EL (cell line): ENCODE data around the gene TFB2M.
A peak's percentile ranks its signal among the peaks of the same experiment; 100 is the strongest.
"Not testable (repeated sequence)": the region's sequence is repeated elsewhere in the genome, so short reads cannot be mapped to it uniquely, and the experiment has no call there.

Experiments
- DNase-seq: peaks from one replicate; pipeline ENCODE4 v3.0.0-alpha.2; 2016

Gene TFB2M

DNA sequence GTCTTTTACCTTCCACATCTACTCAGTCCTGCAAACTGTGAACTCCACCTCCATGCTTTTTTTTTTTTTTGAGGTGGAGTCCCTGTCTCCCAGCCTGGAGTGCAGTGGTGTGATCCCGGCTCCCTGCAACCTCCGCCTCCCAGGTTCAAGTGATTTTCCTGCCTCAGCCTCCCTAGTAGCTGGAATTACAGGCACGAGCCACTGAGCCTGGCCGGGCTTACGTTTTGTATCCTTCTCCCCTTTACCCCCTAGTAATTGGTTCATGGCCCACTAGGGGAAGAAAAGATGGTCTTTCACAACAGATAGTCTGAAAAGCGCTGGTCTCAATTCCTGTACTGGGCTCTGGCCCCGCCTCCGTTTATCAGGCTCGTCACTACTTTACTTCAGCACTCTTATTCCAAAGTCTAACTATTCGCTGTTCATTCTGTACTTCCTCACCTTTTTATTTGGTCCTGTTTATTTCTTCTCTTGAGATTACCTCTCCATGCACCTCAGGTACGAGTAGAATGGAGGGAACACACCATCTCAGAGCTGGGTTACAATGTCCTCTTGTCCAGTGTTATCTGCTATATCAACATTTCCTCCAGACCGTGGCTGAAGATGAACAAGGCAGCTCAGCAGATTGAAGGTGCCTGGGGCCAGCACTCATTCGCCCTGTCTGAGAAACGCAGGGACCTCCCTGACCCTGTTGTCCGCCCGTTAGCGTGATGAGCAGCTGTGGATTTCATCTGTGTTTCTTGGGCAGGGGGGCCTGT is 16.4 kb upstream of the TFB2M start:
- no peak for DNase-seq

DNA sequence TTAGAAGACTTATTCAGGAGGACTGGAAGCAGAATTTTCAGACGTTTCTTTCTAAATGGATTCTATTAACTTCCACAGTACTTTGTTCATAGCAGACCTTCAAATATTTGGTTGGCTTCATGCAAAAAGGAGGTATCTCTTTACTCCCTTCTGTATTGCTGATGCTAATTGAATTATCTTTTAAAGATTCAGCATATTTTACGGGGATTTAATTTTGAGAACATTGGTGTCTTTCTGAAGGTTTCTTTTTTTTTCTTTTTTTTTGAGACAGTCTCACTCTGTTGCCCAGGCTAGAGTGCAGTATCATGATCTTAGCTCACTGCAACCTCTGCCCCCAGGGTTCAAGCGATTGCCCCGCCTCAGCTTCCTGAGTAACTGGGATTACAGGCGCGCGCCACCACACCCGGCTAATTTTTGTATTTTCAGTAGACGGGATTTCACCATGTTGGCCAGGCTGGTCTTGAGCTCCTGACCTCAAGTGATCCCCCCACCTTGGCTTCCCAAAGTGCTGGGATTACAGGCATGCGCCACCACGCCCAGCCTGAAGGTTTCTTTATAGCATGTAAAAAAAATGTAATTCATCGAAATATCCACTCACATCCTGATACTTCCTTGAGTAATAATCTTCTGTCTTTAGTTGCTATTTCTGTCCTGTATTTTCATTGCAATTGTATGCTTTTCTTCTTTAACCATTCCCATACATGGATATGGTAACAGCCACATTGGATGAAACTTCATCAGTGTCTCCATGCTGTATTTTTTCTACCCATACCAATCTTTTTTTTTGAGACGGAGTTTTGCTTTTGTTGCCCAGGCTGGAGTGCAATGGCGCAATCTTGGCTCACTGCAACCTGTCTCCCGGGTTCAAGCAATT is 14.7 kb upstream of the TFB2M start:
- no peak for DNase-seq

DNA sequence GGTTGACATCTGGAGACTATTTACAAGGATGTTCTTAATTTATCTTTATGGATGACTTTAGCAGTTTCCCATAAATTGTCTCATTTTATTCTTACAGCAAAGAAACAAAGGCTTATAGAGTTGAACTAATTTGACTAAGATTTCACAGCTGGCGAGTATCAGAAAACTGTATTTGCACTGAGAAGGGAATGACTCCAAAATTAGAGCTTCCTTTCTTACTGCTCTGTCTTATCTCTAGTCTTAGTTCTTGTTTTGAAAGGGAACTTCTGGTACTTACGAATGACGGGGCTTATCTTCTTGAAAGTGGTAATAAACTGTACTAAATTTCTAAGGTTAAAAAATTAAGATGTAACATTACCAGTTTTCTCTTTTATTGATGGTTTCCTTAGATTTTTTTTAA is 13.8 kb upstream of the TFB2M start:
- no peak for DNase-seq

DNA sequence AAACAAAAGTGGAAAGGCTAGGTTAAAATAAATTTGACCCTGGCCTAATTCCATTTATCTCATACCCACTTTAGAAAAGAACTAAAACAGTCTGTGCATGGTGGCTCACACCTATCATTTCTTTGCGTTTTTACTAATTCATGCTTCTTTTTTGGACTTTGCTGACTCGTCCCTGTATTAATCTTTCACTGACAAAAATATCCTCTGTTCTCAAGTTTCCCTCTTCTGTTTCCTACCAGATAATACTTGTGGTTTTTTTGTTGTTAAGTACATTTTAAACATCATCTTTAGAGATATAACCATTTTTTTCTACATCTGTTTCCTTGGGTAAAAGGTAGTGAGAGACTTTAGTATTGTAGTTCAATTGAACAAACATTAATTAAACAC is 11.7 kb upstream of the TFB2M start:
- DNase-seq = no peak

DNA sequence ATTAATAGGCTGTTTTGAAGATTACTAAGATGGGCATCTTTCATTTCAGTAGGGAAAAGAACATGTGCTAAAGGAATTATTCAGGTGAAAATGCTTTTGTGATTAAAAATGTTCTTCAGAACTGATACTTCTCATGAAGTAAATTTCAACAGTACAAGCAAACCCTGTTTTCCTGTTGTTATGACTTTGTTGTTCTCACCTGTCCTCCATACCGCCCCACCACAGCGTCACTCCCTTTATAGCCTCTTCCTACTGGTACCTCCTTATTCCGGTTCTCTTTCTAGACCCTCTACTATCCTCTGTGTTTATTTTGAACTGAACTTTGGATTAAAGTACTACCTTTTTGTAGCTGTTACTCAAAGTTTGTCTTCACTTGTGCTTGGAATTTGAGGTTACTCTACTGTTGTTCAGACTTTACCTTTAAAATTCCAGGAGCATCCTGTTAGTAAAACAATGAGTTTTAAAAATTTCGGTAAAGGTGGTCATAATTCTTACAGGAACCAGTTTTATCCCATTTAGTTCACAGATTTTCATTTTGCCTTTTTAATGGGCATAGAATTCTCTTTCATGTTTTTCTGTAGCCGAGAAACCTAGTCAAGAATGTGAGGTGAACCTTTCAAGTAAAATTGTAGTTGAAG is 11.1 kb upstream of the TFB2M start:
- DNase-seq = no peak

DNA sequence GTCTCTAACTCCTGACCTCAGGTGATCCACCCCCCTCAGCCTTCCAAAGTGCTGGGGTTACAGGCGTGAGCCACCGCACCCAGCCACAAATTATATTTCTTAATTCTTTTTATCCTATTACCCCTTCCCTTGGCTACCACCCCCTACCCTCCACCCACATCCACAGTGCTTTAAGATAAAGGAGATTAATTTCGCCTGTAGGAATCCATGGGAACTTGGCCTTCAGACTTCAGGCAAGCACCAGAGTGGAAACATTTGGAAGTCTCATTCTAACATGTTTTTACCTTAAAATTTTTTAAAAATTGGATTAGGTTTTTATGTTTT is 10.6 kb upstream of the TFB2M start:
- DNase-seq = no peak

DNA sequence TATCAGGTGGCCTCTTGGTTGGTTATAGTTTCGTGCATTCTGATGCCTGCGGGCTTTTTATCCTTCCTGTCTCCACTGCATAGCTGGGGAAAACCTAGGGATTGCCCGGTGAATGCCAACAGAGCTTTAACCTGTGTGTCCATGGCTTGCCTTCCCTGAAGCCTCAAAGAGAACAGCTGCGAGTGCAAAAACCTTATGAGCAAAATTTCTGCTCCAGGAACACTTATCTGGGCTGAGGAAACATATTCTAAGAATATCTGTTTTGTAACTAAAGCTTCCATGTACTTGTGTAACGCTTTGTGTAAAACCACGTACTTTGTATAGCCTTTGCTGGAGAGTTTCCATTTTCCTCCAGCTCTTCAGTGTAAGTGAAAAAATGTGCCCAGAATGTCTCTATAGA is 7.4 kb upstream of the TFB2M start:
- no peak for DNase-seq

DNA sequence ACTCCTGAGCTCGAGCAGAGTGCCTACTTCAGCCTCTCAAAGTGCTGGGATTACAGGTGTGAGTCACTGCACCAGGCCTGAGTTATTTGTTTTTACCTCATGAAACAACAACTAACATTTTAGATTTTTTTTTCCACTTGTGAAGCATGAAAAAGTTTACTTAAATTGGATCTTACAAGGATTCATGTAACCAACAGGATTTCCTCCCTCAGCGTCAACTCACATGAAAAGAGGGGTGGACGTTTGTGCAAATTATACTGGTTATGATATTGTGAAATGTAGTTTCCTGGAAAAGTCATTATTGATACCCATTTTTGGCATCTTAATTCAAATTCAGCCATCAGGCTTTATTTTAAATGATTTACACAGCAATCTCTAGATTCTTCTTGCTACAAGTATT is 6.7 kb upstream of the TFB2M start:
- no peak for DNase-seq

DNA sequence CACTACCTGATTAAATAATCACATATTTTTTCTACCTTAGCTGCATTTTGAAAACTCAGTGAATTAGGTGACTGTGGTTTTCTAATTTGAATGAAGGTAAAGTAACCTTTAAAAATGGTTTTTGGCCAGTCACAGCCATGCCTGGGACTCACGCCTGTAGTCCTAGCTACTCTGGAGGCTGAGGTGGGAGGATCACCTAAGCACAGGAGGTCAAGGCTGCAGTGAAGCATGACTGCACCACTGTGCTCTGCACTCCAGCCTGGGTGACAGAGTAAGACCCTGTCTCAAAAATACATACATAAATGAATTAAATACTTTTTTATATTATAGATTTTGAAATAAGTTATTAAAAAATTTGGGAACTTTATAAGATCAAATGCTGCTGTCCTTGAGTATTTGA is 5.9 kb upstream of the TFB2M start:
- no peak for DNase-seq

DNA sequence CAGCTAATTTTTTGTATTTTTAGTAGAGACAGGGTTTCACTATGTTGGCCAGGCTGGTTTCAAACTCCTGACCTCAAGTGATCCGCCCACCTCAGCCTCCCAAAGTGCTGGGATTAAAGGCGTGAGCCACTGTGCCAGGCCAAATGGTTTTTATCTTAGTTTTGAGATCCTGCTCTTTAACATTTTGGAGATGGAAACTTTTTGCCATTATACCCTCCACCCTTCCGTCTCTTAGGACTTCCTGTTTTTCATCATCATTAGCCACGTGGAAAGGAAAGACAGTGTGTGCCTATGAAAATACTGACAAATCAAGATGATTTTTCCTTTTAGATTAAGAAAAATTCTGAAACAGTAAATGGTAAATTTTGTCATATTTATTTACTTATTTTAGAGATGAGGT is 5.2 kb upstream of the TFB2M start:
- not testable (repeated sequence) for DNase-seq

DNA sequence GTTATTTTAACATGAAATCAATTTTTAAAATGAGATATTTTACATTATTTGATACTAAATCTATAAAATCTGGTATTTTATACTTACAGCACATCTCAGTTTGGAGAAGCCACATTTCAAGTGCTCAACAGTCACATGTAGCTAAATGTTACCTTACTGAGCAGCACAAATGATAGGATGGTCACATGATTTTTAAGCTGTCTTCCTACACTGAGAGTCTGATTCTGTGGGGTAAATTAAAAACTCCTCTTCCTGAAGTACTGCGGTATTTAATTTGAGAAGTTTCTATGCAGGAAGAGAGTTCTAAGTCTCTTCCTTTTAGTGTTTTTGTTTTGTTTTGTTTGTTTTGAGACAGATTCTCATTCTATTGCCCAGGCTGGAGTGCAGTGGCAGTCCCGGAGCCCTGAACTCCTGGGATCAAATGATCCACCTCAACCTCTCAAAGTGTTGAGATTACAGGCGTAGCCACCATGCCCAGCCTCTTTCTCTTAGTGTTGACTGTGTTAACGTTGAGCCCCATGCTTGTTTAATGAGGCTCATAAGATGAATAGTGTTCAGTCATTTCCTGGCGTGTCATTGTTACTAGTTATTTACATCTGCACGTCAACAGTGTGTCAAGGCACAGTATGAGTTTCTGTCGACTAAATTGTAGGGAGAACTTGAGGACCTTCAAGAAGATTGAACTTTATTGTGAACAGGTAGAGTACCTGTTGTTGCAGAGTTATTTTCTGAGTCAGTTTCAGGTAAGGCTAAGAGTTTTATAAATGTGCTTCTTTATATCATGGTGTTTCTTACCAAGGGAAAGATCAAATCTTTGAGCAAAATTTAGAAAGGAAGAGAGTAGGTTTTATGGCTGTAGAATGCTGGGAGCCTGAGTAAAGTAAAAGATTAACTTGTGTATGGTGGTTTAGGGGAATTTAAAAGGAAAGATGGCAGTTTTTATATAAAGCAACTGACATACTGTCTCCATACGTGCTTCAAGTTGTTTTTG is 3.5 kb upstream of the TFB2M start:
- DNase-seq = peak; percentile 54

DNA sequence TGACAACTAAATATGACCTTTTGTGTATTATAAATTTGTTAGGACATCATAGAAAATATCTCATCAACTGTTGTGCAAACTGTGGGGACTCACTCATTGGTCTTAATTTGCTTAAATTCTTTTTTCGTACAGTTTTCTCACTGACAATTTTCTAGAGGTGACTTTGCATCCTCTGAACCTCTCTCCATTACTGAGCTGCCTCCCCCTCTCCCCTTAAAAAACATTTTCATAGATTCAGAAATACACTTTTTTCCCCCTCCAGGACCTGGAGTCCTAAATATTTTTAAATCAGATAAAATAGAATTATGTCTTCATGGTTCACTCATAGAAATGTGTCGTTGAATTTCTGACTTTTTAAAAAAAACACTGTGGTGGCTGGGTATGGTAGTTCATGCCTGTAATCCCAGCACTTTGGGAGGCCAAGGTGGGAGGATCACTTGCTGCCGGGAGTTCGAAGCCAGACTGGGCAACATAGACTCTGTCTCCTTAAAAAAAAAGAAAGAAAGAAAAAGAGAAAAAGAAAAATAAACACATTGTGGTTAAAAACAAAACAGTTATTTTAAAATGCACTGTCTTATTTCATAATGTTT is 1.7 kb upstream of the TFB2M start:
- no peak for DNase-seq

DNA sequence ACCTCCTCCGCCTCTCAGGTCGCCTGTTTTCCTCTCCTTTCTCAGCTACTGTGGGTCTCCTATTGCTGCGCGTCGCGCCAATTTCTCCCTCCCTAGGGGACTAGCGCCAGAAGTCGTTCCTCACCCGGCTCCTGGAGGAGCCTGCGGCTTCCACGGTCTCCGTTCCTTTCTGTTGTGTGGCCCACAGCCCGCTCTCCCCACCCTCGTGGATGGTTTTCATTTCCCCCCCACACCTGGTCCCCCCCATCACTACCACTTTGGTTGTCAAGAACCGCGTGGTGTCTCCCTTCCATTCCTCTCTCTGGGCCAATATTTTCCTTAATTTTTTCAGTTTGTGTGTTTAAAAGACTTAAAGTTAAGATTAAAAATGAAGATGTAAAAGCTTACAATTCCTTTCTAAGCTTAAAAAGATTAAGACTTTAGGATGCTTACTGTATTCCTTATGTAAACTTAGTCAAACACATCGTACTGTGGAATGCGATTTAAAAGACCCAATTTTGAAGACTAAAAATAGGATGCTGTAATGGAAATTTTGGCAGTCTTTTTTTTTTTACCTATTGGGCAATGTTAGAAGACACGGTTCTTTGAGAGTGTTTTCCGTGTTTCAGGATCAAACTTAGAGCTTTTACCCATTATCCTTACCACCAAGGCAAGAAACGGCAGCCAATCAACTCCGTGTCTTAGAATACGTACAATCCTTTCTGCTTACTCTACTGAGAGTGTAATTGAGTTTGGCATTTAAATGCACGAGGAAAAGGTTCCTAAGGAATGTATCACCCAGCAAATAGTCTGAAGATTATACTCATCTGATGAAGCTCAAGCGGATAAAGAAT is 968 bp upstream of the TFB2M start:
- peak; percentile 91 for DNase-seq

DNA sequence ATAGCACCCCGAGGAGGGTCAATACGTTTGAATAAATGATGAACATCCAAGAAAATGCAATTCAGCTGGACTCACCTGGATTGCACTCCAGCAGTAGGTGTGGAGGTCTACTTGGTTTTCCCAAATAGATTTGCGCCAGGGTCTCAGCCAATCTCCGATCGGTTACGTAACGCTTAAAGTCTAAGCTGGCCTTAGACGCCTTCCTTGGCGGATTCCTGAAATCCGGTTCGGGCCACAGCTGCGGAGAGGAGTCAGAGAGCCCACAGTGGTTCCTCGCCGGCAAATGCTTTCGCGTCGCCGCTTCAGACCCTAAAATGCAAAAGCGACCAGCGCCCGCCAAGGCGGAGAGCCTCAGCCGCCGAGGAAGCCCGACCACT is 322 bp downstream of the TFB2M start:
- no peak for DNase-seq

DNA sequence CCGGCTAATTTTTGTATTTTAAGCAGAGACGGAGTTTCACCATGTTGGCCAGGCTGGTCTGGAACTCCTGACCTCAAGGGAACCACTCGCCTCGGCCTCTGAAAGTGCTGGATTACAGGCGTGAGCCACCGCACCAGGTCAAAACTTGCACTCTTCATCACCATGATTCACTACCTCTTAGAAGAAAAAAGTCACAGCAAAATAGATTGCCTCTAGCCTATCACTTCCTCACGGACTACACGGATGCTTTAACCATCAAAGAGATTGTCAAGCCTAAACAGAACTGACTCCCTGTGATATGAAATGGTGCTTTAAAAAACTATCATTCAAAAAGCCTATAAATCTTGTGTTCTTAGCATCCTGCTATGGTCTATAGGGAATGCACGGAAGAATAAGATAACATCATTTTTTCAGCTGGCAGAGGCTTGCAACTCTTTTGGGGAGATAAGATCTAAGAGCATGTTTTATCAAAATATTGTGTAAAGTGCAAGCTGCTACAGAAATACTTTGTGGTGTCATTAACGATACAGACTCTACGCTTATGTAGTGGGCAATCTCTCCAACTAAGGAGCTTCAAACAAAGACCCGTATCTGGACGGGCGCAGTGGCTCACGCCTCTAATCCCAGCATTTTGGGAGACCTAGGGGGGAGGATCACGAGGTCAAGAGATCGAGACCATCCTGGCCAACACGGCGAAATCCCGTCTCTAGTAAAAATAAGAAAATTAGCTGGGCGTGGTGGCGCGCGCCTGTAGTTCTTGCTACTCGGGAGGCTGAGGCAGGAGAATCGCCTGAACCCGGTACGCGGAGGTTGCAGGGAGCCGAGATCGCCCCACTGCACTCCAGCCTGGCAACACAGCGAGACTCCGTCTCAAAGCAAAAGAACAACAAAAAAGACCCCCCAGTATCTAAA is 966 bp downstream of the TFB2M start:
- peak; percentile 13 for DNase-seq

DNA sequence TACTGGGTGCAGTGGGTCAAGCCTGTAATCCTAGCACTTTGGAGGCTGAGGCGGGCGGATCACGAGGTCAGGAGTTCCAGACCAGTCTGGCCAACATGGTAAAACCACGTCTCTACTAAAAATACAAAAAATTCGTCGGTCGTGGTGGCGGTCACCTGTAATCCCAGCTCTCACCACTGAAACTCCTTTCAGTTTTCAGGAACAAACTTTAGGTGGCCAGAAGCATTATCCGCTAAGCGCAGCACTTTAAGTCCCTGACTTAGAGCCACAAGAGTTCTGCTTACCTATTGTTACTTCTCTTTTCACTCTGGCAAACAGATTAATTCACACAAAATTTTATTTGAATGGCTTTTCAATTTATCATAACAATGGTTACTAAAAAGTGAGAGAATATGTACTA is 5.2 kb downstream of the TFB2M start:
- DNase-seq = not testable (repeated sequence)

DNA sequence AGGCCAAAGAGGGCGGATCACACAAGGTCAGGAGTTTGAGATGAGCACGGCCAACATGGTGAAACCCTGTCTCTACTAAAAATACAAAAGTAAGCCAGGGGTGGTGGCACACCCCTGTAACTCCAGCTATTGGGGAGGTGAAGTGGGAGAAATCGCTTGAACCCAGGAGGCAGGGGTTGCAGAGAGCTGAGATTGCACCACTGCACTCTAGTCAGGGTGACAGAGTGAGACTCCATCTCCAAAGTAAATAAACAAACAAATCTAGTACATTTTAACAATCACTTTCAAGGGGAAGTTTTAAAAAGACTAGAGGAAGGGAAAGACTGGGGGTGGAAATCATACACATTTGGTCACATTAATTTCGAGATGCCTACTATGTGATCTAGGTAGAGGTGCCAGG is 6.8 kb downstream of the TFB2M start:
- DNase-seq = no peak

DNA sequence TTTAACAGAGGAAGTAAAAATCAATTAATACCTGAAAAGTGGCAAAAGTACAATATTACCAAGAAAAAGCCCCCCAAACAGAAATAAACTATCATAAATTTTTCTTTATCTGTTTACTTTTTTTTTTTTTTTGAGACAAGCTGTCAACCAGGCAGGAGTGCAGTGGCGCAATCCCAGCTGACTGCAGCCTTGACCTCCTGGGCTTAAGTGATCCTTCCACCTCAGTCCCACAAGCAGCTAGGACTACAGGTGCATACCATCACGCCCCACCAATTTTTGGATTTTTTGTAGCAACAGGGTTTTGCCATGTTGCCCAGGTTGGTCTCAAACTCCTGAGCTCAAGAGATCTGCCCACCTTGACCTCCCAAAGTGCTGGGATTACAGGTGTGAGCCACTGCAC is 8.0 kb downstream of the TFB2M start:
- no peak for DNase-seq

DNA sequence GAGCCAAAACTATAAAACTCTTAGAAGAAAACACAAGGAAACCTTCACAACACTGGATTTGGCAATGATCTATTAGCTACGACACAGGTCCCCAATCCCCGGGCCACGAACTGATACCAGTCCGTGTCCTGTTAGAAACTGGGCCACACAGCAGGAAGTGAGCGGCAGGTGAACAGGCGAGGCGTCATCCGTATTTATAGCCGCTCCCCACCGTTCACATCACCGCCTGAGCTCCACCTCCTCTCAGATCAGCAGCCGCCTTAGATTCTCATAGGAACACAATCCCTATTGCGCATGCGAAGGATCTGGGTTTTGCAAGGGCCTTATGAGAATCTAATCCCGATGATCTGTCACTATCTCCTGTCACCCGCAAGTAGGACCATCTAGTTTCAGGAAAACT is 11.9 kb downstream of the TFB2M start:
- no peak for DNase-seq

DNA sequence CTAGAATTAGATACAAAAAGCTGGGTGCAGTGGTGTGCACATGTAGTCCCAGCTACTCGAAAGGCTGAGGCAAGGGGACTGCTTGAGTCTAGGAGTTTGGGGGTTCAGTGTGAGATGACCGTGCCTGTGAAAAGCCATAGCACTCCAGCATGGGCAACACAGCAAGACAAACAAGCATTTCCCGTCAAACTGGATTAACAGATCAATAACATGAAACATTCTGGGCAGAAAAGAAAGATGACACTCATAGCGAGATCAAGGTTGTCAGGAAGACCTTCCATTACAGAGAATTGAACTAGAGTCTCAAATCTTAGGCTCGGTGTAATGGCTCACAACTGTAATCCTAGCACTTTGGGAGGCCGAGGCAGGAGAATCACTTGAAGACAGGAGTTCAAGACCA is 14.0 kb downstream of the TFB2M start:
- no peak for DNase-seq
